PC-9 (cell line): ENCODE results near the gene CDK2AP2. TPM values are rescaled to one million over a fixed set of nuclear protein-coding genes. Genes with fewer than 3 reads are reported as not detected.

Source experiments
- BruUV-seq: library from RNA; stranded (reverse); fragments of 400-500 nt; replicated peaks from 2 replicates; lab custom pipeline; 2021; lab: Mats Ljungman, UMichigan
- CTCF ChIA-PET: fragments of 300-600 bp; sonication (Branson Sonifier 250); formaldehyde crosslinking; loops from one replicate; lab custom pipeline; 2022; ENCODE audit warnings: antibody characterized with exemption; lab: Charles Lee
- POLR2A ChIA-PET: fragments of 300-600 bp; sonication (Branson Sonifier 250); formaldehyde crosslinking; loops from one replicate; lab custom pipeline; 2022; ENCODE audit warnings: antibody characterized with exemption; ENCODE audit not compliant: unreplicated experiment; lab: Charles Lee
- DNase-seq, 2 experiments: peaks; one replicate each; pipeline versions ENCODE4 v3.0.0 to v3.0.0-alpha.2; 2015 to 2022; ENCODE audit warnings: mixed read lengths in 1 of 2
- H2AFZ ChIP-seq: fragments of 200-600 bp; sonication (generic); 2 replicates; pipeline ENCODE4 v1.8.1; 2017; ENCODE audit warnings: antibody characterized with exemption
- H3F3A ChIP-seq: fragments of 200-600 bp; sonication (generic); 2 replicates; pipeline ENCODE4 v1.8.1; 2017; ENCODE audit warnings: antibody characterized with exemption, mild to moderate bottlenecking, low read depth; ENCODE audit not compliant: insufficient read depth
- H3K27ac ChIP-seq: fragments of 200-600 bp; sonication (generic); 2 replicates; pipeline ENCODE4 v1.6.1; 2016; ENCODE audit warnings: mixed run types
- H3K27me3 ChIP-seq: fragments of 200-600 bp; sonication (generic); 2 replicates; pipeline ENCODE4 v1.6.1; 2016; ENCODE audit warnings: low read depth, mixed run types; ENCODE audit not compliant: insufficient read depth
- H3K36me3 ChIP-seq: fragments of 200-600 bp; sonication (generic); 2 replicates; pipeline ENCODE4 v1.6.1; 2016; ENCODE audit warnings: low read depth, mixed run types
- H3K4me1 ChIP-seq: fragments of 200-600 bp; sonication (generic); replicated peaks from 2 replicates; pipeline ENCODE4 v1.6.1; 2016; ENCODE audit warnings: mixed run types; ENCODE audit not compliant: insufficient read depth
- H3K4me2 ChIP-seq: fragments of 200-600 bp; sonication (generic); 2 replicates; pipeline ENCODE4 v1.6.1; 2017; ENCODE audit warnings: mixed run types
- H3K4me3 ChIP-seq: fragments of 200-600 bp; sonication (generic); 2 replicates; pipeline ENCODE4 v1.6.1; 2016; ENCODE audit warnings: mixed run types
- H3K79me2 ChIP-seq: fragments of 200-600 bp; sonication (generic); 2 replicates; pipeline ENCODE4 v1.6.1; 2017; ENCODE audit warnings: low read depth, mixed run types
- H3K9me2 ChIP-seq: fragments of 200-600 bp; sonication (generic); 2 replicates; pipeline ENCODE4 v1.8.1; 2017; ENCODE audit warnings: mild to moderate bottlenecking; ENCODE audit not compliant: insufficient read depth
- H3K9me3 ChIP-seq: fragments of 200-600 bp; sonication (generic); 2 replicates; pipeline ENCODE4 v1.8.1; 2016; ENCODE audit warnings: low read depth; ENCODE audit not compliant: insufficient read depth
- H4K20me1 ChIP-seq: fragments of 200-600 bp; sonication (generic); 2 replicates; pipeline ENCODE4 v1.8.1; 2017; ENCODE audit not compliant: insufficient read depth
- CTCF ChIP-seq: fragments of 200-600 bp; sonication (generic); conservative IDR thresholded peaks from 2 replicates; pipeline ENCODE4 v1.6.1; 2017; ENCODE audit warnings: mixed run types, antibody characterized with exemption, mild to moderate bottlenecking, moderate library complexity
- EZH2 ChIP-seq: fragments of 200-600 bp; sonication (generic); IDR thresholded peaks from 2 replicates; pipeline ENCODE4 v1.8.0; 2017; ENCODE audit warnings: antibody characterized with exemption, low read depth
- intact Hi-C: fragments of 100-400 bp; cut with micrococcal nuclease; formaldehyde crosslinking; loops from one replicate; pipeline ENCODE4 v1.10.0; 2022; ENCODE audit not compliant: unreplicated experiment
- total RNA-seq: library from RNA; stranded (reverse); gene quantifications from 2 replicates; pipeline ENCODE4 v1.2.3, GENCODE V29; 2021

The CDK2AP2 gene
- total RNA-seq, 1 experiment from 2014 or later: 80.0 TPM

GRCh38 chr11:67523556-67524479 lies 15.9 kb upstream of the CDK2AP2 start:
- no peak overlapping the region for H3K4me2 ChIP-seq
- no peak overlapping the region for H2AFZ ChIP-seq
- H3K4me3 ChIP-seq: no peak overlapping the region
- H3K4me1 ChIP-seq: peaks cover 6% of the 10 kb centered on the region; the same call in 1 of the 2 replicates
- intact Hi-C loops: no loop called here
- DNase-seq: no peak
- no peaks in the 10 kb centered on the region for H3K79me2 ChIP-seq
- no TSS peak for BruUV-seq
- H3K9me3 ChIP-seq: 0 out of 2 replicates have a peak, but pooled peaks cover 6% of the 10 kb centered on the region
- no peak for TF ChIP-seq CTCF
- no peak for TF ChIP-seq EZH2
- POLR2A ChIA-PET: no interaction called here
- H4K20me1 ChIP-seq: no peaks in the 10 kb centered on the region
- no peaks in the 10 kb centered on the region for H3K9me2 ChIP-seq
- H3K36me3 ChIP-seq: no peaks in the 10 kb centered on the region
- CTCF ChIA-PET: interaction anchor here (0.6 kb wide), 1 partner anchor 39 kb away, joined by 6 read pairs; no protein-coding TSS in a partner anchor
- H3K27me3 ChIP-seq: peaks cover 18% of the 10 kb centered on the region
- H3F3A ChIP-seq: no peaks in the 10 kb centered on the region
- H3K27ac ChIP-seq: no peak overlapping the region

GRCh38 chr11:67522844-67523555 lies 15.0 kb upstream of the CDK2AP2 start, which contains the start of gene CABP2:
Gene CABP2 (minus strand): TSS chr11:67523446. CDS start chr11:67523326, 120 bp downstream.
- ChIA-PET CTCF (interaction anchor here (0.6 kb wide), 1 partner anchor 39 kb away, joined by 6 read pairs; no protein-coding TSS in a partner anchor), POLR2A (interaction anchor here (0.6 kb wide), 1 partner anchor 265 kb away, joined by 3 read pairs; no protein-coding TSS in a partner anchor)
- Histone ChIP-seq H3K27me3 (peaks cover 23% of the 10 kb centered on the region), H3K36me3 (no peaks in the 10 kb centered on the region), H3F3A (no peaks in the 10 kb centered on the region), H3K9me3 (no peaks in the 10 kb centered on the region), H3K4me2 (no peak within 1 kb of the TSS), H3K9me2 (no peaks in the 10 kb centered on the region), H3K4me3 (no peak within 1 kb of the TSS), H4K20me1 (no peaks in the 10 kb centered on the region), H3K4me1 (no peaks in the 10 kb centered on the region), H3K27ac (no peak within 1 kb of the TSS), H2AFZ (no peak within 1 kb of the TSS), H3K79me2 (no peaks in the 10 kb centered on the region)
- BruUV-seq: no TSS peak
- intact Hi-C loops: no loop called here
- no peak for DNase-seq
- no peak for TF ChIP-seq CTCF
- TF ChIP-seq EZH2: no peak

- no peaks in the 10 kb centered on the region for H3F3A ChIP-seq
- H3K4me3 ChIP-seq: no peak overlapping the region
- no peaks in the 10 kb centered on the region for H3K4me1 ChIP-seq
- H2AFZ ChIP-seq: no peak overlapping the region
- H3K9me3 ChIP-seq: no peaks in the 10 kb centered on the region
- CTCF ChIA-PET: no interaction called here
- no peak overlapping the region for H3K27ac ChIP-seq
- no peaks in the 10 kb centered on the region for H3K36me3 ChIP-seq
- H3K9me2 ChIP-seq: no peaks in the 10 kb centered on the region
- TF ChIP-seq CTCF (no peak), EZH2 (no peak)
- H3K4me2 ChIP-seq: no peak overlapping the region
- no peaks in the 10 kb centered on the region for H4K20me1 ChIP-seq
- H3K79me2 ChIP-seq: no peaks in the 10 kb centered on the region
- H3K27me3 ChIP-seq: peaks cover 23% of the 10 kb centered on the region
- BruUV-seq: no TSS peak
- intact Hi-C loops: no loop called here
- no peak for DNase-seq
- POLR2A ChIA-PET: interaction anchor here (0.6 kb wide), 1 partner anchor 266 kb away, joined by 3 read pairs; no protein-coding TSS in a partner anchor
These were observed 14.4 kb upstream of the CDK2AP2 start for GRCh38 chr11:67522338-67522737.
